Activated effector memory CD4-positive, alpha-beta T cell treated with anti-CD3 and anti-CD28 coated beads, Interleukin-2, amount 50 U/mL, for 16 hours (primary cell): ENCODE measurements around the gene NRF1.
"Not testable (repeated sequence)": the region's sequence is repeated elsewhere in the genome, so short reads cannot be mapped to it uniquely, and the experiment has no call there.

Experiments used
- DNase-seq: peaks from one replicate; pipeline ENCODE4 v3.0.0-alpha.2; 2020

NRF1 gene

DNA sequence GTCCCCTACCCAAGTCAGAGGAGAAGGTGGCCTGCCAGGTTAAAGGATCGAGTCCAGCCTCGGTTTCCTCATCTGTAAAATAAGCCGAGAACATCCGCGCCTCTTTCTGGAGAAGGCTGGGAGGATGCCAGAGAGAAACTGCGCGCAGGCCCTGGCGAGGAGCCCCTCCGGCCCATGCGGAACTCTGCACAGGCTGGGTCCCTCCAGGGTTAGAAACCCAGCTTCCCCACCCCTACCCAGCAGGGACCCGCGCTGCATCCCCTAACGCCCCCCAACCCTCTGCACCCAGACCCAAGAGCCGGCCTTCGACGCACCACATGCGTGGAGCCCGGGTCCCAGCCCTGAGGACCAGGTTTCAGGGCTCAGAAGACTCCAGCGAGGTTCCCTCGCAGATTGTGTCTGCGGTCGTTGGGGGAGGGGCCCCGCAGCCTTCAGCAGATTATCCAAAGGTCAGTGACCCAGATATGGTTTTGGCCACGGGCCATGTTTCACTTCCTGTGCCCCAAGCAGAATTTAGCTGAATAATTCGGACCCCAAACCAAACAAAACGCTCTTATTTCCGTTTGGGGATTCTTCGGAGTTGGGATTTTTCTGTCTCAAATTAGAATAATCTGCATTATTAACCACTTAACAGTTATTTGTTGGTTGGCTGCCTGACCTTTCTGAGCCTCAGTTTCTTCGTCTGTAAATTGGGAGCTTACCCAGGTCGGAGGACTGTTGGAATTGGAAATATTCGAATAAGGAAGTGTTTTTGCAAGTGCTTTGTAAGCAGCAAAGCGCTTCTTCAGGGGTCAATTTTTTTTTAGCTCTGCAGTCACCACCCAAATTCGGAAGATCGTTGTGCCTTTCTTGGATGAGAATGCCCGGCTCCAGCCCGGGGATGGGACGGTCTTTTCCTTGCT lies 173.5 kb downstream of the NRF1 start:
- no peak for DNase-seq

DNA sequence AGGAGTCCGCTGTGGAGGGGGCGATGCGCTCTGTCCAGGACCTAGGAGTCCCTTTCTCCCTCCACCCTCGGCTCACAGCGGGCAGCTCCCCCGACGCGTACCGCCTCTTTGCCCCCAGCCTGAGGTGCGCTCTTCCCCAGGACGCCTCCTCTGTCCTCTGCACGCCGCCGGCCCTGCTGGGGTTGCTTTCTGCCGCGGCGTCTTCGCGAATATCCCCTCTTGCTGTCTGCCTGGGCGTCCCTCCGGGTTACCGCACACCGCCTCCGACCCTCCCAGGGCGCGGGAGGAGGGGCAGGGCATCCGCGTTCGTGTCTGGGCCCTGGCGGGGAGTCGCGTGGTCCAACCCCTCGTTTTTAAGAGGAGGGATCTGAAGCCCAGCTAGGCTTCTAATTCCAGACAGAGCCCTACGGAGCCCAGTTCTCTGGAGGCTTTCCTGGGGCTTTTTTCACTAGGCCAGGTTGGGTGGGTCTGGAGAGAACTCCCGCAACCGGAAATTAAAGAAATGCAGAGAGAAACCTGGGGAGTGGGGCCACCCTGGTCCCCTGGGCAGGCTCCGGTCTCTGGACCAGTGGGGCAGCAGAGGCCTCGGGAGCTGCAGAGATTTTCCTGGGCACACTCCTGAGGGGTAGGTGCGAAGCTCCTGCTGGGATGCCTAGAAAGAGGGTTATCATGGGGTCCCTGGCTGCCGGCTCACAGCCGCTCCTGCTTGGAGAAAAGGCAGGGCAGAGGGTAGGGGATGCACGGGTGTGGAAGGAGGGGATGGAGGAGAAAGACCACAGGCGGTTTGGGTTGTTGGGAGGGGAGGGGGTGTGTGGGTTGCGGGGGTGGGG lies 174.4 kb downstream of the NRF1 start:
- no peak for DNase-seq

DNA sequence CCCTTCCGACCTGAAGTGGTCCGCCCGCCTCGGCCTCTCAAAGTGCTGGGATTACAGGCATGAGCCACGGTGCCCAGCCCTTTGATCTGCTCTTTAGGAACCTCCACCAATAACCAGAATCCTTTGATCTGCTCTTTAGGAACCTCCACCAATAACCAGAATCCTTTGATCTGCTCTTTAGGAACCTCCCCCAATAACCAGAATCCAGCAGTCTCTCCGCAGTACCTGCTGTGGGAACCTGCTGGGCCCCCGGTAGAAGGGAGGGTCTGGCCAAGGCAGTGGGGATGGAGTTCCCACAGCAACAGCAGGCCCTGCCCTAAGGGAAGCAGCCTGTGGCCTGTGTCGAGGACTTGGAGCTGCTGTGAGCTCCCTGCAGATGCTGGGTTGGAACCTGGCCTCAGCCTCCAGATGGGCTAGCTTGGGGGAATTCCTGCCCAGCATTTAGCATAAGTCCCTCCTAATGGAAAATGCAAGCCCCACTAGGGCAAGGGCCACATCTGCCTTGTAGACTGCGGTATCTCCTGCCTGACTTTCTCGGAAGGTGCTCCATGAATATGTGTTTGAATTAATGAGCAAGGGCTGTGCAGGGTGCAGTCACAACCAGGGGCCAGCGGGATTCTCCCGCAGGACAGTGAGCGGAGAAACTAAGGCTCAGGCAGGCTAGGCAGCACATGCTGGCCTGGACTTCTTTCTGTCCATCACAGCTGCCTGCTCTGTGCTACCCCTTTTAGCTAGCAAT lies 175.5 kb downstream of the NRF1 start:
- DNase-seq = no peak

DNA sequence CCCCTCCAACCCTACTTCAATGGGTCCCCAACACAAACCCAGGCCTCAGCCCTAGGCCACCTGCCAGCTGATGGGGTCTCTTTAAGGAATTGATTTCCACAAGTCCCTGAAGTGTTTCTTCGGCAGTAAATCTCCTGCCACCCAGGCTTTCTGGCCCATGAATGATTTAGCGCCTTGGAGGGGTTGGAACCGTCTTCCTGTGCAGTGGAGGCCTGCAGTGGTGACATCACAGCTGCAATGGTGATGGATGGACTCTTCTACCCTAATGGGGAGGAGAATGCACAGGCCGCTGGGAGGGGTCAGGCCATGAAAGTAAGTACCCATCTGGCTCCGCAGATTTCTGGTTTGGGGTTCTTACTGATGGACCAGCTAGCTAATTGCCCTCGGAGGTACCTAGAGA lies 177.5 kb downstream of the NRF1 start:
- no peak for DNase-seq

- DNase-seq = no peak
Observed at GRCh38 chr7:129789652-129790051, 178.1 kb downstream of the NRF1 start.

- DNase-seq = no peak
Observed at GRCh38 chr7:129790136-129790535, 178.6 kb downstream of the NRF1 start.

- DNase-seq = no peak
Observed at GRCh38 chr7:129792721-129793120, 181.2 kb downstream of the NRF1 start.

GRCh38 chr7:129793506-129794310 lies 182.2 kb downstream of the NRF1 start:
- no peak for DNase-seq

- DNase-seq = not testable (repeated sequence)
Observed at GRCh38 chr7:129794461-129794860, 182.9 kb downstream of the NRF1 start.

DNA sequence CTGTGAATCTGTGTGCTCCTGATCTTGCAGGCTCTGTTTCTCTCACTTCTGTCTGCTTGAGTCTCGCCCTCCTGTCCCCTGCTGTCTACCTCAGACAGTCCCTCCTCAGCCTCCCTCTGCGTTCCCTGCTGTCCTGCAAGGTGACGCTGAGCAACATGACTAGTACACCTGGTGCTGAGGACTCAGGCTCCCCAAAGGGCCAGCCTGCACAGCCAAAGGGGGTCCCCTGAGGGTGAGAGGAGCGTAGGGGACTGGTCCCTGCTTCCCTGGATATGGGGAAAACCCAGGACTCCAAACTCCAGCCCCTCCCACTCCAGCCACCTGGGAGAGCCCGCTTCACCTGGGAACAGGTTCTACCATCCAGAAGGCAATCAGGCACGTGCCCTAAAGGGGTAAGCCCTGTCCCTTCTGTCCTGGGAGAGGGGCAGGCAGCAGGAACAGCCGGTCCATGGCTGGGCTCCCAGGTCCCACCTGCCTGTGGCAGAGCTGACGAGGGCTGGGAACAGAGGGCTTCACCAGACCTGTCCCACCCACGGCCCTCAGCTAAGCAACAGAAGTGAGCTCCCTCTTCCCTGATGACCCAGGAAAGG lies 184.8 kb downstream of the NRF1 start:
- DNase-seq = no peak

- DNase-seq = no peak
Observed at GRCh38 chr7:129797214-129797789, 185.8 kb downstream of the NRF1 start.

- no peak for DNase-seq
Observed at GRCh38 chr7:129798616-129799349, 187.3 kb downstream of the NRF1 start.

DNA sequence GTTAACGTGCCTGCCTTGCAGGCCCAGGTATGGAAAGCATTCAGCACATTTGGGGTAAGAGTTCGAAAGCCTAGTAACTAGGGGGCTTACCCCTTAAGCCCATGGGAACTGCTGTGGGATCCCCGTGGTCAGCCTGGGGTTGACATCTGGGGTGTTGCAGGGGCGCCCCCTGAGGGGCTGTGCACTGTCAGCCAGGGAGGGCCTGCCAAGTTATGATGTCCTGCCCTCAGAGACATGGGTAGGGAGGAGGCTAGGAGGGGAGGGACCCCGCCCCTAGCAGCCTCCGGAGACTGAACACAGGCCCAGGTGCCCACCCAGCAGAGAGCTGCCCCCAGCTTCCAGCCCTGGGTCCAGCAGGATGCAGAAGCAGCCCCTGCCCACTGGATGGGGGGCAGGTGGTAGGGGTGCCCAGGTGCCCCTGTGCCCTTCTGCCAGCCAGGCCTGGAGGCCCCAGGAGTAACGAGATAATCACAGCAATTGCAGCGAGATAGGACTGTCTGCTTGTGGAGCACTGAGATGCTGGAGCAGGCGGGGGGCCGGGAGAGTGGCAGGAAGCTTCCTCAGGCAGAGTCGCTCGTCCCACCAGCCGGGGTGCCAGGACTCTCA lies 187.9 kb downstream of the NRF1 start:
- DNase-seq = no peak

GRCh38 chr7:129800901-129801300 lies 189.4 kb downstream of the NRF1 start:
- DNase-seq = no peak

DNA sequence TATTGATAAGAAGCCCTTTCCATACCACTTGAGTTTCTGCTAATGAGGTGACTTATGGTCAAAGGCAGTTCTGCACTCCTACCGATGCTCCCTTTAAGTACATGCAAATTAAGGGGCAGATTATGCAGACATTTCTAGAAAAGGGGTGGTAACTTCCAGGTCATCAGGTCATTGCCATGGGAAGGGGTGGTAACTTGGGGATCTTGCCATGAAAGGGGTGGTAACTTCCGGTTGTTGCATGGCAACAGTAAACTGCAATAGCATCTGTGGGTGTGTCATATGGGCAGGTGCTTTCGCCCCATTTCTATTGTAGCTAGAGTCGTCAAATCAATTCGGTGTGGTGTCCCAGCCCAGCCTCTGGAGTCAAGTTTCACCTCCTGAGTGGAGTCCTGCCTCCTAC lies 190.4 kb downstream of the NRF1 start:
- DNase-seq = no peak

- DNase-seq = no peak
Observed at GRCh38 chr7:129803546-129804081, 192.1 kb downstream of the NRF1 start.

GRCh38 chr7:129804111-129804889 lies 192.8 kb downstream of the NRF1 start:
- DNase-seq = no peak

DNA sequence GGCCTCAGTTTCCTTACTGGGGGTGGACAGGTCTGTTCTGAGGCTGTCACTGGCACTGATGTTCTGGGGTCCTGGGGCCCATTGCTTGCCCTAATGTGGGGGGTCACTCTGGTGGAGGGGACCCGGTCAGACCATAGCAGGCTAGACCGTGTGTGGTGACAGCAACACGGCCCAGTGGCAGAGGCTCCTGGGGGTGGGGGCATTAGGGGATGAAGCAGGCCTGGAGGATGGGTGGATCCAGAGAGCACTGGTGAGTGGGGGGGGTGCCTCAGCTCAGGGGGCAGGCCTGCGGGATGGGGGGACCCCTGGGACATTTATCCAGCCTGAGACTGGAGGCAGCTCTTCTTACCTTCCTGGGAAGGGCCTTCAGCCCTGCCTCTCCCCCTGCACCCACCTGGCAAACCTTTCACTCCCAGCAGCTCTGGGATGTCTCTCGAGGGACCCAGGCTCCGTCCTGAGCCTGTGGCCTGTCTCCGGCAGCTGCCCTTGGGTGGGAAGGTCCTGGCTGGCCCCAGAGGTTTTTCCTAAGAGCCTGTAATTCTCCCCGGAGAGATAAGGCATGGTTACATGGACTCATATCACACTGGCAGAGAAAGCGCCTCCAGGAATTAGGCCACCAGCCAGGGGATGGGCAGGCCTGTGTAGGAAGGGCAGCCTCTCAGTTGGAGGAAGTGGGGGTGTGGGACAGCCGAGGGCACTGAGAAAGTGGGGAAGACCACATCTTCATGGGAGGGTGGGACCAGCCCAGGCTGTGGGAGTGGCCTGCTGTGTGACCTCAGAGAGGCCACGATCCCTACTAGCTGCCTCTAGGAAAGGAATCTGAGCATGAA lies 193.6 kb downstream of the NRF1 start:
- DNase-seq = no peak
